Effector CD4-positive, alpha-beta T cell (primary cell): ENCODE results near the gene ZNF763.
A peak's percentile ranks its signal among the peaks of the same experiment; 100 is the strongest.
"Not testable (repeated sequence)": the region's sequence is repeated elsewhere in the genome, so short reads cannot be mapped to it uniquely, and the experiment has no call there.

Experiments
- DNase-seq: peaks from one replicate; pipeline ENCODE4 v3.0.0-alpha.2; 2020

Gene ZNF763

GRCh38 chr19:11973019-11973810 is 8.4 kb downstream of the ZNF763 start:
- DNase-seq: no peak

- no peak for DNase-seq
These were observed 13.8 kb downstream of the ZNF763 start for GRCh38 chr19:11978492-11979100.

- DNase-seq: no peak
These were observed 14.7 kb downstream of the ZNF763 start for GRCh38 chr19:11979527-11979926.

GRCh38 chr19:11982526-11982925 is 17.7 kb downstream of the ZNF763 start:
- no peak for DNase-seq

- DNase-seq: no peak
These were observed 20.1 kb downstream of the ZNF763 start for GRCh38 chr19:11984986-11985385.

GRCh38 chr19:11986754-11987153 is 21.9 kb downstream of the ZNF763 start:
- no peak for DNase-seq

GRCh38 chr19:11987405-11988281 is 22.8 kb downstream of the ZNF763 start:
- DNase-seq: peak; percentile 82

- DNase-seq: no peak
These were observed 24.2 kb downstream of the ZNF763 start for GRCh38 chr19:11989112-11989456.

GRCh38 chr19:11991921-11992320 is 27.1 kb downstream of the ZNF763 start:
- DNase-seq: not testable (repeated sequence)

- DNase-seq: no peak
These were observed 30.3 kb downstream of the ZNF763 start for GRCh38 chr19:11995174-11995573.

- DNase-seq: no peak
These were observed 35.5 kb downstream of the ZNF763 start for GRCh38 chr19:12000152-12000981.

- no peak for DNase-seq
These were observed 50.3 kb downstream of the ZNF763 start for GRCh38 chr19:12015015-12015752.

- DNase-seq: no peak
These were observed 50.9 kb downstream of the ZNF763 start for GRCh38 chr19:12015753-12016116.
